Loucy (cell line): ENCODE results near the gene B3GLCT.

Experiments used
- H2AFZ ChIP-seq: fragments of 200-600 bp; sonication (generic); 2 replicates; pipeline ENCODE4 v1.6.0; 2016; ENCODE audit warnings: antibody characterized with exemption, mild to moderate bottlenecking, low read length, moderate library complexity
- H3F3A ChIP-seq: fragments of 200-600 bp; 2 replicates; pipeline ENCODE4 v1.6.0; 2016; ENCODE audit warnings: antibody characterized with exemption, low read depth, mild to moderate bottlenecking
- H3K27me3 ChIP-seq: fragments of 200-600 bp; sonication (generic); 2 replicates; pipeline ENCODE4 v1.6.1; 2014; ENCODE audit warnings: low read length, mild to moderate bottlenecking; ENCODE audit not compliant: insufficient read depth, poor library complexity, severe bottlenecking
- H3K36me3 ChIP-seq: fragments of 200-600 bp; sonication (generic); 2 replicates; pipeline ENCODE4 v1.6.1; 2016; ENCODE audit warnings: low read length; ENCODE audit not compliant: insufficient read depth
- H3K4me1 ChIP-seq: fragments of 200-600 bp; sonication (generic); 2 replicates; pipeline ENCODE4 v1.5.1; 2014; ENCODE audit warnings: low read length, mild to moderate bottlenecking; ENCODE audit not compliant: insufficient read depth, poor library complexity, severe bottlenecking
- H3K4me2 ChIP-seq: fragments of 200-600 bp; sonication (generic); 2 replicates; pipeline ENCODE4 v1.6.0; 2014; ENCODE audit warnings: antibody characterized with exemption, low read length, low read depth, mild to moderate bottlenecking; ENCODE audit not compliant: poor library complexity, severe bottlenecking
- H3K4me3 ChIP-seq: fragments of 200-600 bp; sonication (generic); 2 replicates; pipeline ENCODE4 v1.5.1; 2014; ENCODE audit warnings: low read length, mild to moderate bottlenecking, mixed read lengths; ENCODE audit not compliant: poor library complexity, severe bottlenecking
- H3K79me2 ChIP-seq: fragments of 200-600 bp; sonication (generic); 2 replicates; pipeline ENCODE4 v1.6.1; 2014; ENCODE audit warnings: low read length; ENCODE audit not compliant: insufficient read depth
- H3K9ac ChIP-seq: fragments of 200-600 bp; sonication (generic); 2 replicates; pipeline ENCODE4 v1.6.0; 2014; ENCODE audit warnings: mild to moderate bottlenecking, low read depth, low read length, moderate library complexity; ENCODE audit not compliant: poor library complexity, severe bottlenecking
- H3K9me2 ChIP-seq: fragments of 200-600 bp; sonication (generic); replicated peaks from 2 replicates; pipeline ENCODE4 v1.6.1; 2016; ENCODE audit warnings: low read depth, low read length, mixed read lengths
- H3K9me3 ChIP-seq: fragments of 200-600 bp; sonication (generic); 2 replicates; pipeline ENCODE4 v1.6.1; 2014; ENCODE audit warnings: mild to moderate bottlenecking, antibody characterized with exemption, low read length, low read depth; ENCODE audit not compliant: insufficient read depth
- H4K20me1 ChIP-seq: fragments of 200-600 bp; sonication (generic); 2 replicates; pipeline ENCODE4 v1.6.0; 2014; ENCODE audit warnings: antibody characterized with exemption, low read length, mild to moderate bottlenecking; ENCODE audit not compliant: insufficient read depth, poor library complexity, severe bottlenecking
- CTCF ChIP-seq: fragments of 200-600 bp; sonication (generic); conservative IDR thresholded peaks from 2 replicates; pipeline ENCODE4 v1.5.1; 2014; ENCODE audit warnings: mild to moderate bottlenecking, antibody characterized with exemption, low read length
- EZH2phosphoT487 ChIP-seq: fragments of 200-600 bp; IDR thresholded peaks from 2 replicates; pipeline ENCODE4 v1.6.1; 2018; ENCODE audit warnings: antibody characterized with exemption, mild to moderate bottlenecking, moderate library complexity, borderline replicate concordance

The B3GLCT gene

GRCh38 chr13:31179754-31180153 is 20.0 kb upstream of the B3GLCT start:
- H3F3A ChIP-seq = no peaks in the 10 kb centered on the region
- H3K79me2 ChIP-seq = no peaks in the 10 kb centered on the region
- no peak overlapping the region for H2AFZ ChIP-seq
- no peaks in the 10 kb centered on the region for H3K9me2 ChIP-seq
- H4K20me1 ChIP-seq = no peaks in the 10 kb centered on the region
- no peaks in the 10 kb centered on the region for H3K36me3 ChIP-seq
- H3K27me3 ChIP-seq = no peaks in the 10 kb centered on the region
- no peaks in the 10 kb centered on the region for H3K4me1 ChIP-seq
- H3K4me2 ChIP-seq = no peak overlapping the region
- H3K9ac ChIP-seq = no peak overlapping the region
- no peak overlapping the region for H3K4me3 ChIP-seq
- H3K9me3 ChIP-seq = no peaks in the 10 kb centered on the region
- TF ChIP-seq CTCF (no peak), EZH2phosphoT487 (no peak)

GRCh38 chr13:31182987-31183386 is 16.8 kb upstream of the B3GLCT start:
- Histone ChIP-seq H3K9me3 (no peaks in the 10 kb centered on the region), H3K9ac (no peak overlapping the region), H3K4me2 (no peak overlapping the region), H2AFZ (no peak overlapping the region), H3K79me2 (no peaks in the 10 kb centered on the region), H4K20me1 (no peaks in the 10 kb centered on the region), H3K4me1 (no peaks in the 10 kb centered on the region), H3K4me3 (no peak overlapping the region), H3K27me3 (no peaks in the 10 kb centered on the region), H3F3A (no peaks in the 10 kb centered on the region), H3K36me3 (no peaks in the 10 kb centered on the region), H3K9me2 (no peaks in the 10 kb centered on the region)
- no peak for TF ChIP-seq EZH2phosphoT487
- TF ChIP-seq CTCF = no peak

GRCh38 chr13:31184451-31184850 is 15.3 kb upstream of the B3GLCT start:
- Histone ChIP-seq H3K4me1 (no peaks in the 10 kb centered on the region), H2AFZ (no peak overlapping the region)

More at GRCh38 chr13:31184451-31184850, 15.3 kb upstream of the B3GLCT start:
- Histone ChIP-seq H3K9me3 (no peaks in the 10 kb centered on the region), H3K9me2 (no peaks in the 10 kb centered on the region), H3F3A (no peaks in the 10 kb centered on the region), H3K27me3 (no peaks in the 10 kb centered on the region), H3K9ac (no peak overlapping the region), H4K20me1 (no peaks in the 10 kb centered on the region), H3K36me3 (no peaks in the 10 kb centered on the region), H3K79me2 (no peaks in the 10 kb centered on the region), H3K4me2 (no peak overlapping the region), H3K4me3 (no peak overlapping the region)
- TF ChIP-seq EZH2phosphoT487 = no peak
- no peak for TF ChIP-seq CTCF
